ENCODE data around the gene RGS12. TPM values are rescaled to one million over a fixed set of nuclear protein-coding genes. Genes with fewer than 3 reads are reported as not detected.

RGS12 gene
- total and polyA plus RNA-seq, 2 of the 13 experiments (the other 11 are each of a cell fraction or from before 2014, with no cell fraction given): 21.0 to 27.7 TPM

- FAIRE-seq: no peak
- Histone ChIP-seq H3K9ac (ENCODE audit: insufficient read depth, low read depth, low read length) (peak overlapping the region; percentile 71), H3K4me2 (ENCODE audit: low read depth, low read length) (peak overlapping the region; percentile 95), H3K27me3 (ENCODE audit: control insufficient read depth in 1 of 2, insufficient read depth in 2 of 2, low read length in 2 of 2) (peaks cover 0 to 7% of the 10 kb centered on the region in 2 experiments; a peak in 1 of 5 replicates), H2AFZ (ENCODE audit: low read length) (no peak overlapping the region), H3K36me3 (replicated peaks in 1 of 2; ENCODE audit: control insufficient read depth in 1 of 2, insufficient read depth in 2 of 2, low read length in 2 of 2) (no peaks in the 10 kb centered on the region), H3K4me3 (replicated peaks in 1 of 3; ENCODE audit: insufficient read depth in 1 of 3, low read depth in 2 of 3, low read length in 3 of 3) (peak overlapping the region; percentile 59 to 89 (median 64); a peak in 5 of 6 replicates), H3K27ac (ENCODE audit: extremely low read length, insufficient read depth, low read length) (no peak overlapping the region), H4K20me1 (ENCODE audit: insufficient read depth, low read length) (no peaks in the 10 kb centered on the region), H3K4me1 (ENCODE audit: insufficient read depth, low read length) (peaks cover 83% of the 10 kb centered on the region), H3K9me3 (ENCODE audit: low read length) (no peaks in the 10 kb centered on the region), H3K79me2 (ENCODE audit: insufficient read depth, low read length) (peaks cover 13% of the 10 kb centered on the region)
- no peak for DNase-seq (ENCODE audit: low spot score)
- in situ Hi-C loops (cut with HindIII; ENCODE audit: extremely low pct_ligation_motif_present, low pct_unique_long_range_greater_than_20kb) (no loop called here), intact Hi-C loops (cut with micrococcal nuclease; ENCODE audit: unreplicated experiment) (no loop called here)
- ChIA-PET POLR2A (no interaction called here), CTCF (ENCODE audit: low intra/inter-chr PET ratio, low total read pairs) (no interaction called here)
- no peak for ATAC-seq
- 71% methylated on average over 14 of the region's 14 CpGs for WGBS (ENCODE audit: low lambda C conversion rate)
- BruUV-seq (replicated peaks): no TSS peak
- no peak for TF ChIP-seq ZNF20 (CRISPR knock-in tag; IDR thresholded peaks at IDR 0.05)
- no peak for TF ChIP-seq ZGPAT (CRISPR knock-in tag; IDR thresholded peaks at IDR 0.05)
- no peak for TF ChIP-seq ZNF773 (CRISPR knock-in tag; IDR thresholded peaks at IDR 0.05; ENCODE audit: borderline replicate concordance)
- TF ChIP-seq DNMT1 (CRISPR knock-in tag; IDR thresholded peaks at IDR 0.05): no peak
- no peak for TF ChIP-seq SCMH1 (CRISPR knock-in tag; IDR thresholded peaks at IDR 0.05; ENCODE audit: borderline replicate concordance)
- TF ChIP-seq SRSF9 (IDR thresholded peaks at IDR 0.05; ENCODE audit: borderline replicate concordance, insufficient read depth, low read depth, low read length, poor library complexity, severe bottlenecking): no peak
- no peak for TF ChIP-seq ZNF674 (CRISPR knock-in tag; IDR thresholded peaks at IDR 0.05; ENCODE audit: low read depth)
- TF ChIP-seq REST (IDR thresholded peaks at IDR 0.05; ENCODE audit: borderline replicate concordance in 1 of 2, low read depth in 1 of 2, low read length in 2 of 2): no peak
- TF ChIP-seq ZNF782 (CRISPR knock-in tag; IDR thresholded peaks at IDR 0.05; ENCODE audit: borderline replicate concordance): no peak
- TF ChIP-seq GPN1 (CRISPR knock-in tag; IDR thresholded peaks at IDR 0.05; ENCODE audit: borderline replicate concordance): no peak
- TF ChIP-seq TOPORS (CRISPR knock-in tag; IDR thresholded peaks at IDR 0.05): no peak
- no peak for TF ChIP-seq KAT2B (IDR thresholded peaks at IDR 0.05; ENCODE audit: borderline replicate concordance, low read depth, low read length)
- no peak for TF ChIP-seq DPF2 (CRISPR knock-in tag; IDR thresholded peaks at IDR 0.05; ENCODE audit: borderline replicate concordance, low read depth)
- TF ChIP-seq ZNF224 (CRISPR knock-in tag; IDR thresholded peaks at IDR 0.05): no peak
- no peak for TF ChIP-seq ZNF274 (CRISPR knock-in tag; IDR thresholded peaks at IDR 0.05)
- TF ChIP-seq FUBP1 (CRISPR knock-in tag; IDR thresholded peaks at IDR 0.05; ENCODE audit: borderline replicate concordance): no peak
Observed at GRCh38 chr4:3287271-3287971, 5.4 kb upstream of the RGS12 start.

Measured in HepG2 (cell line).